GM18519 (cell line): Measurements from ENCODE around the gene APOL4.
"Not testable (repeated sequence)": the region's sequence is repeated elsewhere in the genome, so short reads cannot be mapped to it uniquely, and the experiment has no call there.

Source experiments
- ATAC-seq: cut with Tn5 transposase; IDR thresholded peaks from one replicate; pipeline ENCODE4 v1.9.1; 2021; ENCODE audit warnings: mild to moderate bottlenecking, moderate library complexity; ENCODE audit not compliant: unreplicated experiment, low FRiP score

Gene APOL4

GRCh38 chr22:36191106-36191836 lies 10.3 kb downstream of the APOL4 start:
- no peak for ATAC-seq

- not testable (repeated sequence) for ATAC-seq
Measured at GRCh38 chr22:36187862-36188261, 13.7 kb downstream of the APOL4 start.

GRCh38 chr22:36185828-36186624 lies 15.6 kb downstream of the APOL4 start:
- no peak for ATAC-seq

DNA sequence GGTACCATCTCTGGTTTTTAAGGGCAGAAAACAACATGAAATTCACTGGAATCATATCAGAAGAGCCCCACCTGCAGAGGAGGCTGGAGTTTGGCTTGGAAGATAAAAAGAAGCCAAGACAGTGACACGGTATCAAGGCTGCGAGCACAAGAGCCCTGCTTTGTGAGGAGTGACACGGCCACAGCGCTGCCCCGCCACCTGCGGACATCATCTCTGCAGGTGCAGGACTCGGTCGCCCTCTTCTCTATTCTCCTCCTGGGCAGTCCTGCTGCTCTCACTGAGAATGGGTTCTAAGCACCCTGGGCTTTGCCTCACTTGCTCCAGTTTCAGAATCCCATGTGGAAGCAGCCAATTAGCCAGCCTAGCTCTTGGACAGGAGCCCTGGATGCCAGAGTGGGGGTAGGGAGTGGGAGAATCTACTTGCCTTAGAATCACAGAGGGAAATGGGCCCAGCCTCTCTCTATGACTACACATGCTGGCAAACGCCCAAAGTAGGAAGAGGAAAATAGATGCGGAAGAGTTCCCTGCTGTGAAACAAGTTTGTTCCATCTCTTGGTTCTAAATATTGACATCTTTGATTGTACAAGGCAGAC lies 17.1 kb downstream of the APOL4 start:
- no peak for ATAC-seq

DNA sequence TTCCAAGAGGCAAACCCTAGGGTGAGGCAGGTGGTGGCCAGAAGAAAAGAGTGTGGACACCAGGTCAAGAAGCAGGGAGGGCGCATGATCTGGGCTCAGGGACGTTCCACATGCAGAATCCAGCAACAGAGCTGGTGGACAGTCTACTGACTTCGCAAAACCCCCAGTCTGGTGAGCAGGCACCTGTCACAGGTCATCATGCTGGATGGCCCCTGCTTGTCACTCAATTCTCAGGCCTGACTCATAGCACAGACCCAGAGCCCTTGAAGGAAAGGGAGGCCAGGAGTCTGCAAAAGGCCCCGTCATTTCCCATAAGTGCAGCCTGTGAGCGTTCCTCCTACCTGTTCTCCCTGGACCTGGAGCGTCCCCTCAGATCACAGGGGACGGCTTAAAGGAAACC lies 18.2 kb downstream of the APOL4 start:
- no peak for ATAC-seq

DNA sequence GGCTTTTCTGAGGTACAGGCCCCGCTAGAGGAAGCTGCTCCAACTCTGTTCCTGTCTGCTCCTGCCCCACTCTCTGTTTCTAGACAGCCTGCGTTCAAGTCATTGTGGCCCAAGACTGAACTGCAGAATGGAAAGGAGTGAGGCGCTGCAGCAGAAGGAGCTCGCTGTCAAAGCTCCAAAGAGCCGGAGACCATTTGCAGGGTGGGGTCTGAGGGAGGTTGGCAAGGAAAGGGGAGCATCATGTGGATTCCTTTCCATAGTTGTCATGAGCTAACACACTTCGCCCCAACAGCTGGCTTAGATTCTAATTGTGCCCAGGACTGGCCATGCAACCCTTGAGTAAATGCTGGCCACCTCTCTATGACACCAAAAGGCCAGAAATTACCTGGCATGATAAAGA lies 18.8 kb downstream of the APOL4 start:
- ATAC-seq: no peak

GRCh38 chr22:36182056-36182455 lies 19.6 kb downstream of the APOL4 start:
- ATAC-seq: no peak

- ATAC-seq: no peak
Measured at GRCh38 chr22:36180928-36181327, 20.7 kb downstream of the APOL4 start.

- ATAC-seq: no peak
Measured at GRCh38 chr22:36180038-36180880, 21.4 kb downstream of the APOL4 start.

DNA sequence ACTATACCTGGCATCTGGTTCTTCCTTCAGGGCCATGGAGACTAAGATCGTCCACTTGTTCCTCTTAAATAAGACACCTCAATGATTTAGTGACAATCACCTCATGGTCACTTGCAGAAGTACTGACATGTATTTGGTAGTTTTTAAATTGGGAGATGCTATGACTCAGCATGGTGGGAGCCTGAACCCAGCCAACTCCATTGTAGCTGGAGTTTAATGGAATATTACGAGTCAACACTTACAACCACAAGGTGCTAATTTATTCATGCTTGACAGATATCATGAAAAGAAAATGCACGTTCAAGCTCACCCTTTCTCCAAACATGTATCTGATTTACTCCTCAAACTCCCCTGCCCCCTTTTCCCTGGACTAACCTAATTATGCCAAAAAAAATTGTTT lies 24.4 kb downstream of the APOL4 start:
- ATAC-seq: no peak

- ATAC-seq: no peak
Measured at GRCh38 chr22:36175892-36176291, 25.7 kb downstream of the APOL4 start.

GRCh38 chr22:36171941-36172340 lies 29.7 kb downstream of the APOL4 start:
- no peak for ATAC-seq

GRCh38 chr22:36166518-36167220 lies 34.9 kb downstream of the APOL4 start:
- no peak for ATAC-seq

- ATAC-seq: no peak
Measured at GRCh38 chr22:36166086-36166485, 35.5 kb downstream of the APOL4 start.

- ATAC-seq: no peak
Measured at GRCh38 chr22:36165141-36165540, 36.5 kb downstream of the APOL4 start.

- ATAC-seq: no peak
Measured at GRCh38 chr22:36164621-36165020, 37.0 kb downstream of the APOL4 start.

DNA sequence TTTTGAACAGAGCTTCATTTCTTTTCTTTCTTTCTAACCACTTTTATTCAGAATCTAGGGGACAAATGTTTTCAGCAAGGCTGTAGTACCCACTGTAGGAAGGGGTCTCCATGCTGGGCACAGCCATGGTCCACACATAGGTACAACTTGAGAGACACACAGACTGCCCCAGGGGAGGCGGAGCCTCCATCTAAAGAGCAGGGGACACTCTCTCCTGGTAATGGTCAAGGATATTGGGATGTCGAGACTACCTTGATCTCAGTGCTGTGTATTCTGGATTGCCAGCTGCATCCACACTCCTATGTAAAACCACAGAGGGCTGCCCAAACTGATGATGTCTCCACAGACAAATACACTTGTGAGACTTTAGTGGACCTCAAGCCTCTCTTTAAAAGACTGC lies 38.1 kb downstream of the APOL4 start:
- no peak for ATAC-seq

GRCh38 chr22:36162127-36163034 lies 39.2 kb downstream of the APOL4 start:
- ATAC-seq: no peak

- not testable (repeated sequence) for ATAC-seq
Measured at GRCh38 chr22:36161793-36162126, 39.8 kb downstream of the APOL4 start.
